K562 (cell line): ENCODE results near the gene RFT1. TPM values are rescaled to one million over a fixed set of nuclear protein-coding genes. Genes with fewer than 3 reads are reported as not detected.

Experiments used
- ATAC-seq: fragments of 200-7000 bp; cut with Tn5 transposase; 3 replicates; pipeline ENCODE4 v1.9.1; 2020; ENCODE audit warnings: moderate library complexity
- BruUV-seq: library from RNA; stranded (reverse); fragments of 400-500 nt; replicated peaks from 2 replicates; lab custom pipeline; 2021; lab: Mats Ljungman, UMichigan
- CTCF ChIA-PET: fragments of 300-600 bp; formaldehyde crosslinking; extraction: SDS; loops from one replicate; lab custom pipeline; 2021; ENCODE audit warnings: low intra/inter-chr PET ratio; lab: Yijun Ruan, JAX
- POLR2A ChIA-PET: fragments of 300-600, 350-650 bp; sonication (Branson Sonifier 250); formaldehyde crosslinking; extraction: SDS; loops from one replicate; lab custom pipeline; 2021; ENCODE audit warnings: antibody characterized with exemption, inconsistent platforms; lab: Yijun Ruan, JAX
- DNase-seq, 4 experiments: peaks; one replicate each; pipeline versions ENCODE4 v3.0.0 to v3.0.0-alpha.2; 2011 to 2018; ENCODE audit warnings: low spot score in 3 of 4, mixed read lengths in 3 of 4; ENCODE audit errors: extremely low read depth in 1 of 4
- FAIRE-seq: peaks from 2 replicates; lab custom pipeline; 2011; peaks lifted over from hg19 to GRCh38; lab: Jason Lieb, UNC
- H2AFZ ChIP-seq: 2 replicates; pipeline ENCODE4 v1.6.0; 2011; ENCODE audit warnings: low read depth, low read length, control low read depth, inconsistent platforms
- H3K27ac ChIP-seq: fragments of 200-600 bp; 3 replicates; pipeline ENCODE4 v1.8.0; 2011; ENCODE audit warnings: low read depth, mild to moderate bottlenecking, control low read depth, inconsistent platforms, low read length, moderate library complexity, mixed read lengths; ENCODE audit errors: extremely low read depth
- H3K27me3 ChIP-seq, 2 experiments: fragments of 300-600 bp in 1 of 2; 2 replicates in 1 of 2; 3 replicates in 1 of 2; pipeline versions ENCODE4 v1.6.0 to v1.8.0; 2011; ENCODE audit warnings: inconsistent platforms in 2 of 2, low read length in 2 of 2, mild to moderate bottlenecking in 1 of 2, mixed read lengths in 1 of 2, moderate library complexity in 1 of 2; ENCODE audit not compliant: control insufficient read depth in 2 of 2, insufficient read depth in 2 of 2
- H3K36me3 ChIP-seq: fragments of 300-600 bp; 3 replicates; pipeline ENCODE4 v1.8.0; 2011; ENCODE audit warnings: mild to moderate bottlenecking, low read length, inconsistent platforms; ENCODE audit not compliant: control insufficient read depth, insufficient read depth
- H3K4me1 ChIP-seq, 2 experiments: fragments of 200-600 bp in 1 of 2; replicated peaks in 1 of 2; 2 replicates in 1 of 2; 3 replicates in 1 of 2; pipeline versions ENCODE4 v1.5.1 to v1.8.0; 2011; ENCODE audit warnings: inconsistent platforms in 2 of 2, low read length in 2 of 2, mild to moderate bottlenecking in 1 of 2, mixed read lengths in 1 of 2, moderate library complexity in 1 of 2; ENCODE audit not compliant: control insufficient read depth in 2 of 2, insufficient read depth in 2 of 2
- H3K4me2 ChIP-seq: 2 replicates; pipeline ENCODE4 v1.6.1; 2011; ENCODE audit warnings: low read length, control low read depth, inconsistent platforms, mixed read lengths; ENCODE audit not compliant: insufficient read depth
- H3K4me3 ChIP-seq: fragments of 200-600 bp; sonication (generic), shearing (Covaris generic); 2 replicates; pipeline ENCODE4 v1.5.1; 2016; ENCODE audit warnings: control low read depth, inconsistent platforms
- H3K79me2 ChIP-seq: fragments of 200-600 bp; 3 replicates; pipeline ENCODE4 v1.8.0; 2011; ENCODE audit warnings: low read length, inconsistent platforms; ENCODE audit not compliant: control insufficient read depth, insufficient read depth
- H3K9ac ChIP-seq, 2 experiments: 2 replicates each; pipeline versions ENCODE4 v1.6.0 to v1.6.1; 2011; ENCODE audit warnings: low read depth in 2 of 2, low read length in 2 of 2, control low read depth in 1 of 2, inconsistent platforms in 1 of 2, mild to moderate bottlenecking in 1 of 2, mixed read lengths in 1 of 2; ENCODE audit not compliant: insufficient read depth in 1 of 2
- H3K9me1 ChIP-seq: one replicate; pipeline ENCODE4 v1.6.0; 2011; ENCODE audit warnings: inconsistent platforms, mild to moderate bottlenecking, low read length, moderate library complexity; ENCODE audit not compliant: control insufficient read depth, insufficient read depth
- H3K9me3 ChIP-seq: replicated peaks from 2 replicates; pipeline ENCODE4 v1.5.1; 2011; ENCODE audit warnings: low read depth, low read length, inconsistent platforms; ENCODE audit not compliant: control insufficient read depth, insufficient read depth
- H4K20me1 ChIP-seq: replicated peaks from 2 replicates; pipeline ENCODE4 v1.6.1; 2011; ENCODE audit warnings: low read length, inconsistent platforms, mixed read lengths; ENCODE audit not compliant: control insufficient read depth, insufficient read depth
- BRD4 ChIP-seq: fragments of 200-600 bp; sonication (generic); IDR thresholded peaks from 2 replicates; pipeline ENCODE4 v1.6.1; 2017; ENCODE audit warnings: inconsistent platforms
- ESRRB ChIP-seq: fragments of 250-450 bp; sonication (Bioruptor Pico); IDR thresholded peaks from 2 replicates; pipeline ENCODE4 v1.5.0; 2020; ENCODE audit warnings: mild to moderate bottlenecking, moderate library complexity, borderline replicate concordance
- KDM4B ChIP-seq, 2 experiments: fragments of 450-650 bp in 1 of 2; sonication (generic) in 1 of 2; IDR thresholded peaks; 2 replicates each; pipeline ENCODE4 v1.6.1; 2016 to 2017; ENCODE audit warnings: borderline replicate concordance in 2 of 2, antibody characterized with exemption in 1 of 2, low read depth in 1 of 2, mild to moderate bottlenecking in 1 of 2
- KLF1 ChIP-seq: fragments of 450-650 bp; IDR thresholded peaks from 2 replicates; pipeline ENCODE4 v1.6.1; 2016; ENCODE audit warnings: missing genetic modification characterization, missing compliant biosample characterization
- MTF1 ChIP-seq: fragments of 250-450 bp; sonication (Bioruptor Pico); IDR thresholded peaks from 2 replicates; pipeline ENCODE4 v1.9.0; 2021; ENCODE audit warnings: moderate library complexity, mild to moderate bottlenecking, inconsistent platforms, borderline replicate concordance
- NR1H2 ChIP-seq: sonication (generic); formaldehyde crosslinking; IDR thresholded peaks from 2 replicates; pipeline ENCODE4 v1.4.0; 2020; ENCODE audit warnings: mild to moderate bottlenecking, missing genetic modification reagents
- RFX7 ChIP-seq: fragments of 250-450 bp; sonication (Bioruptor Pico); IDR thresholded peaks from 2 replicates; pipeline ENCODE4 v1.5.1; 2021; ENCODE audit warnings: mild to moderate bottlenecking
- ZC3H11A ChIP-seq: IDR thresholded peaks from 2 replicates; pipeline ENCODE4 v1.6.1; 2012; ENCODE audit warnings: low read depth, low read length, improper control_type of control experiment
- ZC3H4 ChIP-seq: sonication (generic); formaldehyde crosslinking; IDR thresholded peaks from 2 replicates; pipeline ENCODE4 v1.9.0; 2021; ENCODE audit warnings: missing genetic modification reagents, borderline replicate concordance
- ZKSCAN3 ChIP-seq: fragments of 250-450 bp; sonication (Bioruptor Pico); IDR thresholded peaks from 2 replicates; pipeline ENCODE4 v1.4.0; 2020
- ZNF212 ChIP-seq: fragments of 450-650 bp; formaldehyde crosslinking; IDR thresholded peaks from 2 replicates; pipeline ENCODE4 v1.4.0; 2020; ENCODE audit warnings: mild to moderate bottlenecking
- WGBS: fragments of 100-300 bp; shearing (Covaris generic); methylation state at CpG from one replicate; pipeline ENCODE4 v1.1.6; 2016; ENCODE audit warnings: low coverage, mixed read lengths; ENCODE audit not compliant: insufficient coverage; ENCODE audit errors: missing lambda C conversion rate; 5-methylcytosine and 5-hydroxymethylcytosine counted together
- in situ Hi-C: fragments of 300-500 bp; cut with MboI; formaldehyde crosslinking; loops from 4 replicates; pipeline ENCODE4 v1.15.0; 2018; ENCODE audit warnings: inconsistent platforms, mixed read lengths
- intact Hi-C: fragments of 100-400 bp; cut with micrococcal nuclease; formaldehyde crosslinking; loops from 2 replicates; pipeline ENCODE4 v1.14.2; 2022
- polyA plus RNA-seq, 8 experiments: library from polyadenylated mRNA; depleted of rRNA in 4 of 8; stranded (reverse) in 5 of 8; unstranded in 3 of 8; fragments of >200 nt; fragmentation: Nextera tagmentation in 2 of 8; fragmentation: Illumina TruSeq in 1 of 8; extraction: Ambion mirVana in 2 of 8; extraction: Trizol in 1 of 8; gene quantifications; 2 replicates each; pipeline versions ENCODE4 v1.2.1 to v1.2.3, GENCODE V29; 2011 to 2014; ENCODE audit warnings: inconsistent platforms in 1 of 8, missing spikeins in 1 of 8
- total RNA-seq, 7 experiments: library from RNA; depleted of rRNA in 6 of 7; stranded (reverse); fragments of >200 nt in 6 of 7; fragmentation: Illumina TruSeq in 2 of 7; extraction: Trizol in 2 of 7; gene quantifications; 2 replicates each; pipeline versions ENCODE4 v1.2.1 to v1.2.3, GENCODE V29; 2011 to 2021; ENCODE audit warnings: low replicate concordance in 1 of 7

RFT1 gene
- total and polyA plus RNA-seq, 9 of the 15 experiments (the other 6 are each of a cell fraction or from before 2014, with no cell fraction given) = 4.4 to 23.8 (median 8.9) TPM

DNA sequence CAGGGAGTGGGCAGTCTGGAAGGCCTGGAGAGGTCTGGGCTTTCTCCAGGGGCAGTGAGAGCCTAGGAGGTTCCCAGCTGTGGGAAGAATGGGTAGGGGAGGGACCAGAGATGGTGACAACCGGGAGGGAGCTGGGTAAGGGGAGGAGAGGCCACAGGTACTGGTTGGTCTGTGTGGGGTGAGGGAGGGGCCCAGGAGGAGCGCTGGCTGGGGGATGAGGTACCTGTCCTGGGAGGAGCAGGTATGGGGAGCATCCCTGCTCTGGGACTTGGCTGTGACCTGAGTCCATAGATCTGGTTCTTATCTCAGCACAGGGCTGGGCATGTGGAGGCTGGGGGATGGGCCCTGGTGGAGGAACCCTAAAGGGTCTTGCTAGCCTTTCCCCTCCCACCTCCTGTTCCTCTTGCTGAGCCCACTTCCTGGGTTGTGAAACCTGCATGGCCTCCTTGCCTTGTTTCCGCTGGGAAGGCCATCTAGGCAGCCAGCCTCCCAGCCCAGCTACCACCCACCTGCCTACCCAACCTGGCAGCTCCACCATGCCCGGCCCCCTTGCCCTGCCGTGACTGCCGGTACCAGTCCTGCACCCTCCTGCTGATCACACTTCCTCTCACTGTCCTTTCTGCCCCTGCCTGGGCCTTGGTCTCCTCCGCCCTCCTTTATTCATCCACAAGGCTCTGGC lies 41.7 kb upstream of the RFT1 start:
- no peak overlapping the region for H3K4me3 ChIP-seq
- H3K4me2 ChIP-seq = no peak overlapping the region
- H3K36me3 ChIP-seq = no peaks in the 10 kb centered on the region

DNA sequence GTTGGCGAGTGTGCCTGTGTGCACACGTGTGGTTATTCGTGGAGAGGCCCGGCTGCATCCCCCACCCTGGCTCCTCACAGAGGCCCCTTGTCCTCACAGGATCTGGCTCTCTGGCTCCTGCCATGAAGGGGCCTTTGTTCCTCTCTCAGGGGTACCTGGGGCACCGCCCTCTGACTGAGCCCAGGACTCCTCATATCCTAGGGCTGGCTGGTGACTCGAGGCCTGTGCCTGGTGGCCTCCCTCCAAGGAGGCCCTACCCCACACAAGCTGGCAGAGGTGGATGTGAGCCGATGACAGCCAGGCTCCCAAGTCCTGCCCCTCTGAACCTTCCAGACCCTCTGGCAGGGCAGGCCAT lies 40.8 kb upstream of the RFT1 start:
- DNase-seq (no peak), FAIRE-seq (no peak), ATAC-seq (no peak)
- POLR2A ChIA-PET = no interaction called here
- Histone ChIP-seq H3K9me3 (no peaks in the 10 kb centered on the region), H2AFZ (no peak overlapping the region), H4K20me1 (peaks cover 8% of the 10 kb centered on the region), H3K4me1 (peaks cover 7 to 31% of the 10 kb centered on the region in 2 experiments; a peak in 4 of 5 replicates), H3K4me3 (no peak overlapping the region), H3K9ac (peak overlapping the region in 1 of 2 experiments; percentile 64; a peak in 2 of 4 replicates), H3K4me2 (no peak overlapping the region), H3K27me3 (no peaks in the 10 kb centered on the region), H3K36me3 (peaks cover 6% of the 10 kb centered on the region; the same call in 1 of the 3 replicates), H3K27ac (no peak overlapping the region), H3K9me1 (peaks cover 2% of the 10 kb centered on the region), H3K79me2 (no peaks in the 10 kb centered on the region; the same call in 2 of the 3 replicates)
- intact Hi-C loops (no loop called here), in situ Hi-C loops (no loop called here)
- no peak for TF ChIP-seq ZKSCAN3 (CRISPR knock-in tag)
- CTCF ChIA-PET = no interaction called here
- BruUV-seq = no TSS peak
- 86% methylated on average over 3 of the region's 7 CpGs for WGBS

More for the DNA sequence above, 41.7 kb upstream of the RFT1 start:
- H3K9me3 ChIP-seq = no peaks in the 10 kb centered on the region
- BruUV-seq = no TSS peak
- in situ Hi-C loops = no loop called here
- no peak overlapping the region for H3K27ac ChIP-seq
- DNase-seq (peak in 2 of 4 experiments; percentile 24 to 30), ATAC-seq (no peak), FAIRE-seq (no peak)
- CTCF ChIA-PET = no interaction called here
- H3K27me3 ChIP-seq = no peaks in the 10 kb centered on the region
- TF ChIP-seq BRD4 (no peak), ESRRB (CRISPR knock-in tag) (no peak), ZNF212 (no peak), RFX7 (no peak), KDM4B (IDR thresholded peaks at IDR 0.05; ENCODE audit: borderline replicate concordance in 2 of 2, low read depth in 1 of 2) (no peak), KLF1 (tag) (no peak), NR1H2 (CRISPR knock-in tag) (no peak), ZC3H4 (no peak), MTF1 (CRISPR knock-in tag) (no peak), ZC3H11A (no peak)
- POLR2A ChIA-PET = interaction anchor here (1.0 kb wide), 1 partner anchor 21 kb away, joined by 3 read pairs; no protein-coding TSS in a partner anchor
- H2AFZ ChIP-seq = no peak overlapping the region
- H3K79me2 ChIP-seq = no peaks in the 10 kb centered on the region
- no peak overlapping the region for H3K9ac ChIP-seq
- peaks cover 8% of the 10 kb centered on the region for H4K20me1 ChIP-seq
- intact Hi-C loops = no loop called here
- H3K9me1 ChIP-seq = no peaks in the 10 kb centered on the region
- peaks cover under 1 to 27% of the 10 kb centered on the region in 2 experiments; a peak in 4 of 5 replicates for H3K4me1 ChIP-seq
- 82% methylated on average over 4 of the region's 7 CpGs for WGBS
